Endodermal cell (in vitro differentiated cells): Measurements from ENCODE around the gene RILP. TPM values are rescaled to one million over a fixed set of nuclear protein-coding genes. Genes with fewer than 3 reads are reported as not detected.

ENCODE experiments used
- DNase-seq: peaks from one replicate; pipeline ENCODE4 v3.0.0-alpha.2; 2017
- H3K27ac ChIP-seq: 2 replicates; pipeline ENCODE4 v1.5.1; 2013; ENCODE audit warnings: mild to moderate bottlenecking, low read depth, low read length, moderate library complexity
- H3K27me3 ChIP-seq: 2 replicates; pipeline ENCODE4 v1.6.1; 2013; ENCODE audit warnings: mild to moderate bottlenecking, low read length, moderate library complexity; ENCODE audit not compliant: insufficient read depth, control insufficient read depth, poor library complexity, severe bottlenecking
- H3K36me3 ChIP-seq: 2 replicates; pipeline ENCODE4 v1.7.0; 2013; ENCODE audit warnings: mild to moderate bottlenecking, low read length, moderate library complexity; ENCODE audit not compliant: control insufficient read depth, insufficient read depth
- H3K4me1 ChIP-seq: one replicate; pipeline ENCODE4 v1.7.0; 2013; ENCODE audit warnings: low read length; ENCODE audit not compliant: control insufficient read depth, insufficient read depth
- H3K4me3 ChIP-seq: 2 replicates; pipeline ENCODE4 v1.5.1; 2013; ENCODE audit warnings: mild to moderate bottlenecking, low read length, moderate library complexity
- H3K9ac ChIP-seq: 2 replicates; pipeline ENCODE4 v1.6.1; 2013; ENCODE audit warnings: mild to moderate bottlenecking, low read length, moderate library complexity; ENCODE audit not compliant: poor library complexity, severe bottlenecking; ENCODE audit errors: extremely low read depth
- H3K9me3 ChIP-seq: 2 replicates; pipeline ENCODE4 v1.6.1; 2013; ENCODE audit warnings: mild to moderate bottlenecking, low read length, moderate library complexity; ENCODE audit not compliant: control insufficient read depth
- H3K27ac Mint-ChIP-seq: 2 replicates; pipeline ENCODE4 v1.8.0; 2020; ENCODE audit warnings: mixed read lengths
- H3K27me3 Mint-ChIP-seq: 2 replicates; pipeline ENCODE4 v1.8.0; 2021; ENCODE audit warnings: mild to moderate bottlenecking, mixed read lengths; ENCODE audit not compliant: insufficient read depth
- H3K36me3 Mint-ChIP-seq: 2 replicates; pipeline ENCODE4 v1.8.0; 2020; ENCODE audit warnings: low read depth, mixed read lengths
- H3K4me1 Mint-ChIP-seq: 2 replicates; pipeline ENCODE4 v1.8.0; 2020; ENCODE audit warnings: mixed read lengths
- H3K4me3 Mint-ChIP-seq: 2 replicates; pipeline ENCODE4 v1.8.0; 2020; ENCODE audit warnings: mild to moderate bottlenecking, moderate library complexity, mixed read lengths
- H3K9me3 Mint-ChIP-seq: 2 replicates; pipeline ENCODE4 v1.8.0; 2020; ENCODE audit warnings: mild to moderate bottlenecking, mixed read lengths
- WGBS, 2 experiments: methylation state at CpG; one replicate each; pipeline versions ENCODE4 v1.1.5 to v1.1.7; 2013; ENCODE audit warnings: missing lambda C conversion rate in 2 of 2, mixed read lengths in 1 of 2; ENCODE audit not compliant: insufficient coverage in 1 of 2, insufficient read length in 1 of 2; 5-methylcytosine and 5-hydroxymethylcytosine counted together
- total RNA-seq, 2 donors: library from RNA; stranded (reverse); fragmentation: NEBNext Ultra II Directional in 1 of 2; extraction: Animal tissue kit (Norgen Biotek cat#: 25700) in 1 of 2; gene quantifications; 2 replicates in 1 of 2; 3 replicates in 1 of 2; pipeline ENCODE4 v1.2.1, GENCODE V29; 2021
- TF ChIP-seq, protein P1 (sequence below): fragments of 200-600 bp; sonication (generic); conservative IDR thresholded peaks from 2 replicates; pipeline ENCODE4 v1.5.0; 2021; ENCODE audit warnings: antibody characterized with exemption, mild to moderate bottlenecking

Gene RILP
- total RNA-seq, 2 donors from 2014 or later, result 1.1 to 3.1 TPM

DNA sequence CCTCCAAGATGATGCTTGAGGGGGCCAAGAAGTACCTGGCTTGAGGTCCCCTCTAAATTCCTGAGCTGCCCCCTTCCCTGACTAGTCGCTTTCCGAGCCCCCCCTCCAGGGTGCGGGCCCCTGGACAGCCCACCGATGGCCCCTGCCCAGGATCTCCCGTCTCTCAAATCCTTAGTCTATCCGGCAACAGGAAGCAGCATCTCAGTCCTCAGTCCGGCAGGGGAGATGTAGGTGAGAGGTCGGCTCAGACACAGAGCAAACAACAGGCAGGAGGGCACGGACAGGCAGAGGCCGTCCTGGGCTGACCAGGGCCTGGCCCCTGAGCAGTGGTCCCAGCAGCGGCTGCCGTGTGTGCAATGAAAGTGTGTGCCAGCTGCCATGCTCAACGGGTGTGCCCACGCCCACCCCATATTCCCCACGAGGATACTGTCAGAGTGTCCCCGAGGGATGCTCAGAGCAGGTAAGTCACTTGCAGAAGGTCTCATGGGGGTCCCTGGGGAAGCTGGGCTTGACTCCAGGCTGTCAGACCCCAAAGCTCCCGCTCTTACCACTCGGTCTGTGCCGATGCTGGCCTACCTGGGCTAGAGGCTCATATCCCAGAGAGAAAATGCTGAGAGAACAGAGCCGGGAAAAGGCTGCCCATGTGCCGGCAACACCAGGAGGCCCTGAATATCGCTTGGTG is 28.3 kb downstream of the RILP start:
- no peak overlapping the region for H3K27ac ChIP-seq
- no peaks in the 10 kb centered on the region for H3K4me1 ChIP-seq
- 84 to 90% methylated on average over 14 to 22 of the region's 22 CpGs for WGBS, 2 experiments
- DNase-seq, result no peak
- H3K27me3 ChIP-seq, result no peaks in the 10 kb centered on the region
- H3K9me3 ChIP-seq, result no peaks in the 10 kb centered on the region
- H3K9ac ChIP-seq, result no peak overlapping the region
- Mint-ChIP-seq H3K9me3 (no peaks in the 10 kb centered on the region), H3K36me3 (peaks cover 4% of the 10 kb centered on the region), H3K27ac (peak overlapping the region; percentile 55), H3K4me3 (peak overlapping the region; percentile 25), H3K27me3 (peaks cover 4% of the 10 kb centered on the region), H3K4me1 (peaks cover 16% of the 10 kb centered on the region)
- H3K36me3 ChIP-seq, result no peaks in the 10 kb centered on the region
- TF ChIP-seq, protein P1, sequence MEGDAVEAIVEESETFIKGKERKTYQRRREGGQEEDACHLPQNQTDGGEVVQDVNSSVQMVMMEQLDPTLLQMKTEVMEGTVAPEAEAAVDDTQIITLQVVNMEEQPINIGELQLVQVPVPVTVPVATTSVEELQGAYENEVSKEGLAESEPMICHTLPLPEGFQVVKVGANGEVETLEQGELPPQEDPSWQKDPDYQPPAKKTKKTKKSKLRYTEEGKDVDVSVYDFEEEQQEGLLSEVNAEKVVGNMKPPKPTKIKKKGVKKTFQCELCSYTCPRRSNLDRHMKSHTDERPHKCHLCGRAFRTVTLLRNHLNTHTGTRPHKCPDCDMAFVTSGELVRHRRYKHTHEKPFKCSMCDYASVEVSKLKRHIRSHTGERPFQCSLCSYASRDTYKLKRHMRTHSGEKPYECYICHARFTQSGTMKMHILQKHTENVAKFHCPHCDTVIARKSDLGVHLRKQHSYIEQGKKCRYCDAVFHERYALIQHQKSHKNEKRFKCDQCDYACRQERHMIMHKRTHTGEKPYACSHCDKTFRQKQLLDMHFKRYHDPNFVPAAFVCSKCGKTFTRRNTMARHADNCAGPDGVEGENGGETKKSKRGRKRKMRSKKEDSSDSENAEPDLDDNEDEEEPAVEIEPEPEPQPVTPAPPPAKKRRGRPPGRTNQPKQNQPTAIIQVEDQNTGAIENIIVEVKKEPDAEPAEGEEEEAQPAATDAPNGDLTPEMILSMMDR, result no peak
- no peak overlapping the region for H3K4me3 ChIP-seq

DNA sequence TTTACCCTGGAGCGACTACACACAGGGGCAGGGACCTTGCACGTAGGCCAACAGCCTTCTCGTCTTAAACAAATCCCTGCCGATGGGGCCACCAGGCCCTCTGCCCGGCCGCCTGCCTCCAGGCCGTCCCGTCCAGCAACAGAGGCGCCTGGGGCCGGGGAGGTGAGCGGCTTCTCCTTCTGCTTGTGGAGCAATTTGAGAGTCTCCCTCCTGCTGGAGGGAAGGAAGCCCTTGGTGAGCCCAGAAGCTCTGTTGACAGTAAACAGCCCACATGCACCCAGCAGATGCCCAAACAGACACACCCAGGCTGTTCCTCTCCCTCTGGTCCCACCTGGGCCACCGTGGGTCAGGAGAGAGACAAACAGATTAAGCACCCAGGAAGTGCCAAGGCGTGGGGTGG is 29.2 kb downstream of the RILP start:
- 86 to 93% methylated on average over 8 to 13 of the region's 13 CpGs for WGBS, 2 experiments
- no peak for DNase-seq

DNA sequence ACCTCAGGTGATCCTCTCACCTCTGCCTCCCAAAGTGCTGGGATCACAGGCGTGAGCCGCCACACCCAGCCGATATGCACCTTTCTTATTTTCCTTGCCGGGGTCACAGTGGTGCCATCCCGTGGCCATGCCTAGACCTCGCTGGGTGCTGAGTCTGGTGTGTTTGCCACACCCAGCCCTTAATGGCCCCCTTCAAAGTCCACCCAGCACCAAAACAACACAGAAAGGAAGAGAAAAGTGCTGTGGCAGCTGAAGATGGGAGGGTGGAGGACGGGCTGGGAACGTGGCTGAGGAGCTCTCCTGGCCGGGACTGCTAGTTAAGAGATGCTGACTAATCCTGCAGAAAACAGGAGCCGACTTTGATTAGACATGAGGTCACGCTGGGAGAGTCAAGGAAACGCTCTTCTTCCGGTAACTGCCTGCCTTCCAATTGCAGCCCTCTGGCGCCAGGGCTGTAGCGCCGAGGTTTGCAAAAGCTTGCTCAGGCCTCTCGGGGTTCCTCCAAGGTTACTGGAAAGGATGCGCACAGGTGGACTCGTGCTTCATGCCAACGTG is 32.0 kb downstream of the RILP start:
- H3K36me3 Mint-ChIP-seq, result peaks cover 15% of the 10 kb centered on the region

More for the DNA sequence above, 29.2 kb downstream of the RILP start:
- TF ChIP-seq, protein P1, result no peak
- peaks cover 1% of the 10 kb centered on the region for H3K27me3 Mint-ChIP-seq
- H3K27ac Mint-ChIP-seq, result no peak overlapping the region
- peaks cover 10% of the 10 kb centered on the region for H3K4me1 Mint-ChIP-seq
- Histone ChIP-seq H3K9me3 (no peaks in the 10 kb centered on the region), H3K4me1 (no peaks in the 10 kb centered on the region), H3K36me3 (no peaks in the 10 kb centered on the region), H3K27me3 (no peaks in the 10 kb centered on the region), H3K27ac (no peak overlapping the region), H3K9ac (no peak overlapping the region), H3K4me3 (no peak overlapping the region)
- H3K36me3 Mint-ChIP-seq, result peaks cover 7% of the 10 kb centered on the region
- no peaks in the 10 kb centered on the region for H3K9me3 Mint-ChIP-seq
- H3K4me3 Mint-ChIP-seq, result no peak overlapping the region

More for the DNA sequence above, 32.0 kb downstream of the RILP start:
- Mint-ChIP-seq H3K4me1 (peaks cover 10% of the 10 kb centered on the region), H3K27me3 (no peaks in the 10 kb centered on the region), H3K27ac (no peak overlapping the region), H3K9me3 (no peaks in the 10 kb centered on the region), H3K4me3 (no peak overlapping the region)
- Histone ChIP-seq H3K4me3 (no peak overlapping the region), H3K9me3 (no peaks in the 10 kb centered on the region), H3K27me3 (no peaks in the 10 kb centered on the region), H3K4me1 (no peaks in the 10 kb centered on the region), H3K27ac (no peak overlapping the region), H3K36me3 (no peaks in the 10 kb centered on the region), H3K9ac (no peak overlapping the region)
- 91 to 92% methylated on average over 14 to 20 of the region's 20 CpGs for WGBS, 2 experiments
- TF ChIP-seq, protein P1, result no peak
- no peak for DNase-seq
